ENCODE measurements around the gene PLEKHA6. TPM values are rescaled to one million over a fixed set of nuclear protein-coding genes. Genes with fewer than 3 reads are reported as not detected.

Gene PLEKHA6
- polyA plus RNA-seq, 1 donor from 2014 or later: 22.6 TPM

DNA sequence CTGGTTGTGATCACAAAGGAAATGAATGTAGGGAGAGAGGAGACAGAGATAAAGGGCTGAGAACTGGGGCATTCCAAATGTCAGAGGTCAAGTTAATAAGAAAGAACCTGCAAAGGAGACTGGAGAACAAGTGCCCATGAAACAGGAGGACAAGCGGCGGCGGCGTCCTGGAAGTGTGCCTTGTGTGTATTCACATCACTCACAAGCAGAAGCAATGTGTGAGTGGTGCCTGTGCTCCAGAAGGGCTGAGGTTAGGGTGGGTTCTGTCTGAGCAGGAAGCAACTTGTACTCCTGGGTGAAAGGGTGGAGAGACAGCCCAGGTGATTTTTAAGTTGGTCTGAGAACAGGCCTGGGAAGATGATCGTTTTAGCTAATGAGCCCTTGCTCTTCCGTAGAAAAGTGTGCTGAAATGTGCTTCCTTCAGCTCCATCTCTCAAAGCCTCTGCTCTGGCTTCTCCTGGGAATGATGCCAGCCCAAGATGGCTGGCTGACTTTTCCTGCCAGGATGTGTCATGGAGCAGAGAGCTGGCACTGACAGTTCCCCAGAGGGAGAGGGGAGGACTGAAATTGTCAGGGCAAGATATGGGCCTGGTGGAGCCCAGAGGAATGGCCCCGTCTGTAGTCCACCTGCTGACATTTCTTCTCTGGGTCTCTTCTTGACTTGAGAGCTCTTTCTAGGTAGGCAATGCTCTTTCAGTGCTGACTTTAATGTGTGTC is 25.1 kb upstream of the PLEKHA6 start:
- Histone ChIP-seq H3K27ac (ENCODE audit: low read length) (no peak overlapping the region), H3K27me3 (ENCODE audit: insufficient read depth, low read depth, low read length) (peaks cover 34% of the 10 kb centered on the region), H2AFZ (ENCODE audit: low read depth, low read length) (no peak overlapping the region), H3K9me3 (ENCODE audit: low read length) (no peaks in the 10 kb centered on the region), H3K4me2 (ENCODE audit: low read length) (no peak overlapping the region), H4K20me1 (ENCODE audit: insufficient read depth) (no peaks in the 10 kb centered on the region), H3K36me3 (ENCODE audit: insufficient read depth, low read length) (no peaks in the 10 kb centered on the region), H3K4me3 (ENCODE audit: low read length) (no peak overlapping the region), H3K9ac (ENCODE audit: low read length) (no peak overlapping the region), H3K79me2 (replicated peaks; ENCODE audit: insufficient read depth, low read length) (no peaks in the 10 kb centered on the region), H3K9me2 (ENCODE audit: insufficient read depth, low read length) (no peaks in the 10 kb centered on the region), H3F3A (ENCODE audit: insufficient read depth, low read length, poor library complexity, severe bottlenecking) (no peaks in the 10 kb centered on the region)
- no peak for TF ChIP-seq EZH2 (IDR thresholded peaks at IDR 0.05; ENCODE audit: borderline replicate concordance, insufficient read depth, low read length, poor library complexity, severe bottlenecking)
- TF ChIP-seq RAD21 (conservative IDR thresholded peaks at IDR 0.05): no peak
- TF ChIP-seq MXI1 (conservative IDR thresholded peaks at IDR 0.05; ENCODE audit: poor library complexity, severe bottlenecking): no peak
- no peak for TF ChIP-seq TAF1 (IDR thresholded peaks at IDR 0.05; ENCODE audit: low read depth)
- TF ChIP-seq, protein P1, sequence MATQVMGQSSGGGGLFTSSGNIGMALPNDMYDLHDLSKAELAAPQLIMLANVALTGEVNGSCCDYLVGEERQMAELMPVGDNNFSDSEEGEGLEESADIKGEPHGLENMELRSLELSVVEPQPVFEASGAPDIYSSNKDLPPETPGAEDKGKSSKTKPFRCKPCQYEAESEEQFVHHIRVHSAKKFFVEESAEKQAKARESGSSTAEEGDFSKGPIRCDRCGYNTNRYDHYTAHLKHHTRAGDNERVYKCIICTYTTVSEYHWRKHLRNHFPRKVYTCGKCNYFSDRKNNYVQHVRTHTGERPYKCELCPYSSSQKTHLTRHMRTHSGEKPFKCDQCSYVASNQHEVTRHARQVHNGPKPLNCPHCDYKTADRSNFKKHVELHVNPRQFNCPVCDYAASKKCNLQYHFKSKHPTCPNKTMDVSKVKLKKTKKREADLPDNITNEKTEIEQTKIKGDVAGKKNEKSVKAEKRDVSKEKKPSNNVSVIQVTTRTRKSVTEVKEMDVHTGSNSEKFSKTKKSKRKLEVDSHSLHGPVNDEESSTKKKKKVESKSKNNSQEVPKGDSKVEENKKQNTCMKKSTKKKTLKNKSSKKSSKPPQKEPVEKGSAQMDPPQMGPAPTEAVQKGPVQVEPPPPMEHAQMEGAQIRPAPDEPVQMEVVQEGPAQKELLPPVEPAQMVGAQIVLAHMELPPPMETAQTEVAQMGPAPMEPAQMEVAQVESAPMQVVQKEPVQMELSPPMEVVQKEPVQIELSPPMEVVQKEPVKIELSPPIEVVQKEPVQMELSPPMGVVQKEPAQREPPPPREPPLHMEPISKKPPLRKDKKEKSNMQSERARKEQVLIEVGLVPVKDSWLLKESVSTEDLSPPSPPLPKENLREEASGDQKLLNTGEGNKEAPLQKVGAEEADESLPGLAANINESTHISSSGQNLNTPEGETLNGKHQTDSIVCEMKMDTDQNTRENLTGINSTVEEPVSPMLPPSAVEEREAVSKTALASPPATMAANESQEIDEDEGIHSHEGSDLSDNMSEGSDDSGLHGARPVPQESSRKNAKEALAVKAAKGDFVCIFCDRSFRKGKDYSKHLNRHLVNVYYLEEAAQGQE (IDR thresholded peaks at IDR 0.05; ENCODE audit: borderline replicate concordance): no peak
- no peak for TF ChIP-seq POLR2AphosphoS5 (IDR thresholded peaks at IDR 0.05)
- TF ChIP-seq EP300 (conservative IDR thresholded peaks at IDR 0.05; ENCODE audit: poor library complexity, severe bottlenecking): no peak
- no peak for TF ChIP-seq CTCF (IDR thresholded peaks at IDR 0.05; ENCODE audit: poor library complexity, severe bottlenecking)
- TF ChIP-seq SMC3 (conservative IDR thresholded peaks at IDR 0.05; ENCODE audit: poor library complexity): no peak

- H2AFZ ChIP-seq (ENCODE audit: low read depth, low read length): no peak overlapping the region
- no peaks in the 10 kb centered on the region for H3K79me2 ChIP-seq (replicated peaks; ENCODE audit: insufficient read depth, low read length)
- H3K4me2 ChIP-seq (ENCODE audit: low read length): no peak overlapping the region
- H3K27me3 ChIP-seq (ENCODE audit: insufficient read depth, low read depth, low read length): peaks cover 49% of the 10 kb centered on the region
- H3K9ac ChIP-seq (ENCODE audit: low read length): no peak overlapping the region
- no peaks in the 10 kb centered on the region for H4K20me1 ChIP-seq (ENCODE audit: insufficient read depth)
- no peaks in the 10 kb centered on the region for H3K9me2 ChIP-seq (ENCODE audit: insufficient read depth, low read length)
- no peaks in the 10 kb centered on the region for H3K36me3 ChIP-seq (ENCODE audit: insufficient read depth, low read length)
- H3K9me3 ChIP-seq (ENCODE audit: low read length): no peaks in the 10 kb centered on the region
- no peaks in the 10 kb centered on the region for H3F3A ChIP-seq (ENCODE audit: insufficient read depth, low read length, poor library complexity, severe bottlenecking)
- TF ChIP-seq EP300 (conservative IDR thresholded peaks at IDR 0.05; ENCODE audit: poor library complexity, severe bottlenecking) (no peak), SMC3 (conservative IDR thresholded peaks at IDR 0.05; ENCODE audit: poor library complexity) (no peak), MXI1 (conservative IDR thresholded peaks at IDR 0.05; ENCODE audit: poor library complexity, severe bottlenecking) (no peak), CTCF (IDR thresholded peaks at IDR 0.05; ENCODE audit: poor library complexity, severe bottlenecking) (no peak), EZH2 (IDR thresholded peaks at IDR 0.05; ENCODE audit: borderline replicate concordance, insufficient read depth, low read length, poor library complexity, severe bottlenecking) (no peak), POLR2AphosphoS5 (IDR thresholded peaks at IDR 0.05) (no peak), TAF1 (IDR thresholded peaks at IDR 0.05; ENCODE audit: low read depth) (no peak), RAD21 (conservative IDR thresholded peaks at IDR 0.05) (no peak)
- TF ChIP-seq, protein P1 (IDR thresholded peaks at IDR 0.05; ENCODE audit: borderline replicate concordance): no peak
- no peak overlapping the region for H3K27ac ChIP-seq (ENCODE audit: low read length)
- no peak overlapping the region for H3K4me3 ChIP-seq (ENCODE audit: low read length)
Observed at GRCh38 chr1:204383163-204383904, 23.6 kb upstream of the PLEKHA6 start.

Measured in neural cell (in vitro differentiated cells).